Nucleus accumbens (tissue), 56 donors: Measurements from ENCODE around the gene COLEC12.

Source experiments
- DNase-seq, 56 donors: peaks; one replicate each; lab custom pipeline; 2025; lab: John Stamatoyannopoulos, UW

COLEC12 gene

DNA sequence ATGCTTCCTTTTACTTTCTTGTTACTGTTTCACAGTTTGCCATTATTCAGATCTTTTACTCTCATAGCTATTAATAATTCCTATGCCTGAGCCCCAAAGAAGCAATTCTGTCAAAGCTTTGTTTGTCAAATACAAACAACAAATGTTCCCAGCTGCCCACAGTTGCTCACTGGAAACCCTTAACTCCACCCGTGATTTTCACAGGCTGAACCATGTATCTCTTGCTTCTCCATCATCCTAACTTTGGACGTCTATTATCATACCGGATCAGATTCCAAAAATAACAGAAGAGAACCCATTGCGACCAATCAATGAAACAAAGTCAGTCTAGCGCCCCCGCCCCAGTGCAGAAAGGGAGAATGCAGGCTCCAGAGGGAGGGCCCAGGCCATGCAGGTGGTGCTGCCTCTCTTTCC lies 24.2 kb downstream of the COLEC12 start:
- no peak for DNase-seq

DNA sequence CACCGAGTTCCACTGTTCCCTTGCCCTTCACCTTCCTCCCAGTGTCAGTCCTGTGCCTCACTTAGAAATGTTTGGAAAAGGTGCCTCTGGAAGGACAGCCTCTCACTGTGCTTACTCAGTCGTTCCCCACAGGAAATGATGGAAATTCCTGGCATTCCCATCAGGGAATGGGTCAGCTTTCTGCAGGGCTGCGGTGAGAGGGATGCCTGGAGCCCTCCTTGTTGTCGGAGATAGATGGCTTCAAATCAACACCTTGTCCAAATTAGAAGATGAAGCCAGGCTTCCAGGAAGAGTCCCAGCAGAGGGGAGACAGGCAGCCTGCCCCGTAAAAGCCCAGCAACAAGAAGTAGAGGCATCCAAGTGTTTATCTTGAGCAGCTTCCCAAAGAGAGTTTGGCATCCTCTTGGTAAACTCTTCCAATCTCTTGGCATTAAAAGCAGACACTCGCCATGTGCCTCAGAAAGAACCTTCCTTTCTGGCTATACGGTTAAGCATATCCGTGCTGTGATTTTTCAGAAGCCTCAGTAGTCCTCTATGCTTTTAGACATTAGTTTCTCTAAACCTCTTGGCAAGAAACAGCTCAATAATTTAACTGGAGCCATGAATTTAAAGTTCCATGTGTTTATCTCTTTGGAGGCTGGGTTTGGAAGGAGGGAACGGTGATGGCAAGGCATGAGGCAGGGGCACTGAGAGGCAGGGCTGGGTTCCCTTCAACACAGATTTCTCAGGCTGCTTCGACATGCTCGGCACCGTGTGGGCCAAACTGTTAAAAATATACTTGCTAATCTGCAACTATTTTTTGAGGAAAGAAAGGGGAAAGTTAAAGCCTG lies 25.1 kb downstream of the COLEC12 start:
- no peak for DNase-seq

DNA sequence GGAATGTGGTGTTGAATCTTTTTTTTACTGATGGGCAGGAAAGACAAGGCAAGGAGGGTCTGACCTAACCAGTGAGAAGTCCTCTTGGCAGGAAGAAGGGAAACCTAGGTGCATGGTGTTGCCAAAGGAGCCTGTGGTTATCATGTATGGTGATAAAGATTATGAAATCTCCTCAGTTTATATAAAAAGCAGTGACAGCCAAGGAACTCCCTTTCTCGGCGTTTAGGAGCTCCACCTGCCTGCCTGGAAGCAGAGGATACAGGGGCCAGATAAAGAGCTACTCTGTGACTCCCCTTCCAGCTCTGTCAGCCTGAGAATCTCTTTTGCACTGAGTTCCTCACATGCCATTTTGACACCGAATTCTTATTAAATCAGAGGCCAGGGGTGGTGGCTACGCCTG lies 26.1 kb downstream of the COLEC12 start:
- DNase-seq = no peak

DNA sequence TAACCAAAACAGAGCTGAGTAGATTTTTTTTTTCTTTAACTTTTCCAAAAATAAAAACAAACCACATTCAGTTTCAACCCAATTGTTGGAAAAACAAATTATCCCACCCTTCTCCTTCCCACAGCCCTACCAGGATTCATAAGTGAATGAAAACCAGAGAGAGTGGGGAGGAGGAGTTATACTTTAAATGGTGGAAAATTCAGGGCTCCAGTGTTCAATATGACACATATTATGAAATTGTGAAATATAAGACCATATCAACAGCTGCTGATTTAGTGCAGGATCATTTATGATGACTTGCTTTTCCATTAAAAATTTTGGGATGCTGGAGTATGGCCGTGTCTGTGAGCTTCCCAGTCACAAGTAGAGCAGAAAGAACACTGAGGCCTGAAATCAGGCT lies 26.7 kb downstream of the COLEC12 start:
- no peak for DNase-seq

DNA sequence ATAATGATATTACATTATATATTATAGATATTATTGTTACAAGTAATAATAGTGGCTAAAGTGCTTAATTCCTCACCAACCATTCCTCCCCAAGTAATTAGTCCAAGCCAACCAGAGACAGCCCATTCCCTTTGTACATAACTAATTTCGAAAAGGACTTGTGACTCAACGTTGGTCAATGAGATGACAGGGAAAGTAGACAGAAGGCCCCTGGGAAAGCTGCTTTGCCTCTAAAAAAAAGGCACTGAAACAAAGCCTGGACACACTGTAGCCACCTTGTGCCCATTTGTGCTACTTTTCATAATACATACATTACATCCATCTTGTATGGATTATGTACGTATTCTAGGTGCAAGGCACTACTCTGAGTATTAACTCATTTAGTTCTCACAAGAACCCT lies 28.8 kb downstream of the COLEC12 start:
- DNase-seq = no peak

DNA sequence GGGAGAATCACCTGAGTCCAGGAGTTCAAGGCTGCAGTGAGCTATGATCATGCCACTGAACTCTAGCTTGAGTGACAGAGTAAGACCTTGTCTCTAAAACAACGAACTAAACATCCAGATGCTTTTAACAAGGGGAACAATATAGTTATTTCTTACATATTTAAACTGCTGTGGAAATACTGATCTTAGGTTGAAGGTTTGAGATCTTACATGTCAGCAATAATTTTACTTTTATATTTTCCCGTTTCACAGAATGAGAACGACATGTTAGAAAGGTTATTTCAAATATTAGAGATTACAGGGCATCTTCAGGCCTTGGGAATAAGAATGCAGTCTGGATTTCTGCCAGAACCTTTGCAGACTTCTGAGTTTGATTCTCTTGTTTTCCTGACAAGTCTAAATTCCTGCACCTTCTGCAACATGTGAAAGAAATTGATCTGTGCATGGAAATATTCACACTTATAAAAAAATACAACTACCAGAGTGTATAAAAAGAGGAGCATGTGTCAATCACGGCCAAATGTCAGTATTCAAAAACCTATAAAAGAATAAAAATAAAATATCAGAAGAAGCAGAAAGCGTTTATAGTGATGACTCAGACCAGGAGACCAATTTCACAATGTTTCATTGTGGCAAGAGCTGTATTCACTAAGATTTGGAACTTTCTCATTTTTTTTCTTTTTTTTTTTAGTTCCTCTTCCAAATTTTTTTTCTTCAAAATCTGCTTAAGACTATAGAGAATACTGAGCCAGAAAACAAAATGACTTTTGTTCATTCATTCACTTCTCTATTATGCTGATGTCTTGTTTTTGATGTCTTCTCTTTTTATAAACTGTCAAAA lies 29.6 kb downstream of the COLEC12 start:
- no peak for DNase-seq

DNA sequence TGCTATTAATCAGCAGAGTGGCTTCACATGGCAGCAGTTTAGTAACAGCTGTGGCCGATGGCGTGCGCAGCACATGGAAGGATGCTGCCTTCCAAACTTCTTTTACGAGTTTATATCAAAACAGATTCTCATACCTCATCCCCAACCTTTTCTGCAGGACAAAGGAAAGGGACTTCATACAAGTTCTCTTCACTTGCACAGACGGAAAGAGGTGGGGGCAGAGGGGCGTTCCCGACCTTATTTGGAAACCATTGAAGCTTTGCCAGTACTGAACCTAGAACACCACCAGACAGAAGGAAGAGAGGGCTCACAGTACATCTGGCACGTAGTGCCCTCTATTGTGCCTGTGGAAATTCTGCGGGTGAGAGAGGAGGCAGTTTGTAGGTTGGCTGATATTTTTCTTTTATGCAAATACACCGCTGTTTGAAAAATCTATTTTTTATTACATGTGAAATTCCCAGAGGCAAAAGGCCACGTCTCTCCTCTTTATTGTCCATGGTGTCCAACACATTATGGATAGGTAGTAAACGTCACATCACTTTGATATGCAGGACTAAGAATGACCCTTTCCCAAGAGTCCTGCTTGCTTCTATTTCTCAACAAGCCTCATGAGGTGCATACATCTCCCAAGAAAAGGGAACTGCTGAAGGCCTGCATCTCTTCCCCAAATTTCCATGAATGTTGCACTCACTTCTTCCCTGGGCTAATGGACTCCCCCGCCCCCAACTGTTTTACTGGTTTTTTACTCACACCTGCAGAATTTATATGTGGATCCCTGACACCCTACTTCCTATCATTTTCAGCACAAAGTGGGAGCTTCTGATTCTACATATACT lies 31.3 kb downstream of the COLEC12 start:
- DNase-seq = peak in 1 of 56 donors; percentile 24

DNA sequence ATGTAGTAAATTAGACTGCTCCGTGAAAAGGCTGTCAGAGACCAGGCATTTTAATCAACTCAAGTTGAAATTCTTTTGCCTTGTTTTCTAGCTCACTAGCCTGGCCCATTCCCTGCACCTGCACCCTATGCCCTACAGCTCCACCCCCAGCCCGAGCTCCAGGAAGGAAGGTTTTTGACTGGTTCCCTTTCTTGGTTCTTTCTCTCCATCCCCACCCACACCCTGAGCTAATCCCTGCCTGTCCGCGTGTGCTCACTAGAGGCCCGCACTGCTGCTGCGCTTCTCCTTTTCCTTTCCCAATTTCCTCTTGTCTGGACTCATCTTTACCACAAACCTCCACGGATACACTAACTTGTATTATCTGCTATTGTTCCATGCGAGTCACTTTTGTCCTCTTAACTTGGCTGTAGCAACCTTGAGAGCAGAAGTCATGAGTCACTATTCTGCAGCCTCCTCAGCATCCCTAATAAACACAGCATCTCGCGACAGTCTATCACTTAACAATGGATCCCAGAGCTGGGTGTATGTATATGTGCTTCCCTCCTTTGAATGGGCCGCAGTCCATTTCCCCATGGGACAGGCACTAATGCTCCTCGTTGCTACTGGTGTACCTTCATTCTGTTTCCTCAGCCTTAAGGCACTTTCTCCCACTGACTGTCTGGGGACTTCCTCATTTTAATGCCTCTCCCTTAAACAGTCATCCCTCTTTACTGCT lies 36.5 kb downstream of the COLEC12 start:
- DNase-seq = no peak

DNA sequence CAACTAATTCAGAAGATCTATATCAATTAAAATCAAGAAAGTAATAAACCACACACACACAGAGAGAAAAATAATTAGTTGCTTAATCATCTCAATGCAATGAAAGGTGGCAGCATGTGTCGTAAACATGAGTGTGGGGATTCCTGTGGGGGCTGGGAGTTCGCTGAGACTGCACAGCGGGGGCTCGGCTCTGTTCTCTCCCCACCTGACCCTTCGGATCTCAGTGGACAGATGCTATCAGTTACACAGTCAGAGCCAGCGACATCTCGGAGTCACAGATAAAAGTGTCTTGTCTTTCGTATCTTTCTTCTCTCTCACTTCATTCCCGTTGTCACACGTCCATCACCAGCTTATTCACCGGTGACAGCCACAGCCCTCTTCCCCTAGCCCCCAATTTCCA lies 37.1 kb downstream of the COLEC12 start:
- no peak for DNase-seq

DNA sequence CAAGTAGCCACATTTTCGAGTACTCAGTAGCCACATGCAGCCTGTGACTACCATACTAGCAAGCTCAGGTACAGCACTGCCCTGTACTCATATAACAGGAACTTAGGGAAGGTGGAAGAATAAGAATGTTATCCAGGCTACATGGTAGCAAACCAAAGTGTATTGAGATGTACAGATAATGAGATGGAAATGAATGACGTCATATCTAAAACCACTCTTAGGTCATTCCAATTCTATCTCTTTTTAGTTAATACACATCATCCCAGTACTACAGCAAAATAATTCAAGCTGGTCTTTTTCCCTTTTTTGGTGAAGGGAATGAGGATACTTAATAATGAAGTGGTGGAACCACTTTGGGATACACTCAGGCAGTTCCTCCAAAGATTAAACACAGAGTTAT lies 38.7 kb downstream of the COLEC12 start:
- DNase-seq = no peak

DNA sequence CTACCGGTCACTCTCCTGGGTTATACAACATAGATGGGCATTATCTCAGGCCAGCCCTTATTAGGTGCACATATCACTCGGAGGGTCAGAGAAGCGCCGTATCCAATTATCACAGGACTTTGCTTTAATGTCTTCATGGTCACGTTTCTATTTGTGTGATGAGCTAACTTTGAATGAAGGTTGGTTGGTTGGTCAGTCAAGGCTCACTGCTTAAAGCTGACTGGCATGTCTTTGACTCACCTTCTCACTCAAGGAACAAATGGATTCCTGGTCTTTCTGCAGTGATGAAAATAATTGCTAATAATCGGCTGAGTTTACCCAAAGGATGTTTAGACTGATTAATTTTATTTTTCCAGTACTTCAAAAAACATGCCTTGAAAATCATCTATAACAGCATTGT lies 39.7 kb downstream of the COLEC12 start:
- no peak for DNase-seq

DNA sequence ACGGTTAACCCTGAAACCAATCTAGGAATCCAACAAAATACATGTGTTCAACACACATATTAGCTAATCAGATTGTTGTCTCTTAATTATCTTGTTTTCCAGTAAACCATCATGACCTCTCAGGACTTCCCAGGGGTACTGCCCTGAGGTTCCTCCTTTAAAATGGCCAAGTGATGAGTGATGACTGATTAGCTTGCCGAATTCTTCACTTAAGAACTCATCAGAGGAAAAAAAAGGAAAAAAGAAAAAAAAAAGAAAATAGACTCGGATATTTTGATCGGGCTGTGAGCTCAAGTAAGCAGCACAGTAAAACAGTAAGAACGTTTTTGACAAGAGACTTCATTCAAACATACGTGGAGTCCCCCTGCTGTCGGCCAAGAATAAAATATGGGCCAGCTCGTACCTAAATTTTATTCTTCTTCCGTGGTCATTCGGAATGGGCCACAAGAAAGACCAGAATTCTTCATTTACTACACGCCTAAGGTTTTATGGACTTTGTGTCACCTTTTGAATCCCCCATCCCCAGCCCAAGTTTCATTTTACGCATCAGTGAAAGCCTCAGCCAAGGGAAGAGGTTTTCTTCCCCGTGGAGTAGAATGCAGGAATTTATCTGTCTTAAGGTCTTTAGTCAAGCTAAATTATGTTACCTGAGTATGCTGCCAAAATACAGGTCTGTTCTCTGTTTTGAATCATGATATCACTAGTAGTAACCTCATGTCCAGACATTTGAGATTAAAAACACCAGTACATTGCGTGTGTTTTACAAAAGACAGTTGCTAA lies 40.5 kb downstream of the COLEC12 start:
- no peak for DNase-seq

DNA sequence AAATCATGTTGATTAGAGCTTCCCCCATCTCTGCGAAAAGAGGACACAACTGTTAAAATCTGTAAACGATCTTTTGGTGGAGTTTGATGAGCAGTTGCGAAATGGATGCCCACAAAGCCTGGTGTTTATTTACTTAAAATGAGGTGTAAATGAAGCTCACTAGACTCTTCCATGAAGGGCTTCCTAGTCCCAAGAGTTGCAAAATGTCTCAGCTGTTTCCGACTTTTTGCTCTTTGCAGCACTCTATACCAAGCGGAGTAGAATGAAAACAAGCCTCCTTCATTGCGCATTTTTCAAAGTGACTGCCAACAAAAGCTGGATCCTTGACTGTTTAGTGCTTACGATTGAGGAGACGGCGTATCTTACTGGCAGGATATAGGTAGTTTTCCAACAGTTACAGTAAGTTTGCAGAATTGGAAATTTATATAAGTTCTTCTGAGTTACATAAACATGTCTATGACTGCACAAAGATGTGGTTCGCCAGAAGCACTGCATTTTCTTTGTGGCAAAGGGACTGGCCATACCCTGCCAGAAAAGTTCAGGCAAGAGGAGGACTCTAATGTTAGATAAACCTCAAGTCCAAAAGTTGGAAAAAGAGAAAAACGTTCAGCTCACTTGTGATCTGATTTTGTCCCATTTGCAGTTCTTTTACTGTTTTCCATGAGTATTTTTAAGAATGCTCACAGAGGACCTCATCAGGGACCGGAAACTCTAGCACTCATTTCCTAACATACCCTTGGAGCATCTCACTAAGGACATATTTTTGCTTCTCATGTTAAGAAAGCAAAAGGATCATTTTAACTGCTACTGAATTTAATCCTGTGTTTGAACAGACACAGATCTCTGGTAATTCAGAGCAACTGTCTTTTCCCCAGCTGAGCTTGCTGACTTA lies 42.7 kb downstream of the COLEC12 start:
- DNase-seq = no peak

DNA sequence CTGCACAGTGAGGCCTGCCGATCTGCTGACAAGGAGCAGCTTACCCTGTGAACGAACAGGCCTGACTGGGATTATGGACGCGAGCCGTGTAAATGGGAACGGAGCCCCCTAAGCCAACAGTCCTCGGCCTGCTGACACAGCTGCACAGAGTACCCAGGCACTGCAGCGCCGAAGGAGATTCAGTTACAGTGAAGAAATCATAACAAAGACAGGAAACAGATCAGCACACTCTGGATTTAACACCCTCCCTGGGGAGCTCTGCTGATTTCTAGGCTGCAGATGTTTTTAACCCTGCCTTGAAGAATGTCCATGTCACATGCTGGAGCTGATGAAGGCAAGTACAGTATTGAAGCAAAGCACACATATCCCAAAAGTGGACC lies 43.4 kb downstream of the COLEC12 start:
- DNase-seq = peak in 3 of 56 donors; percentile 7 to 19 (median 10)

DNA sequence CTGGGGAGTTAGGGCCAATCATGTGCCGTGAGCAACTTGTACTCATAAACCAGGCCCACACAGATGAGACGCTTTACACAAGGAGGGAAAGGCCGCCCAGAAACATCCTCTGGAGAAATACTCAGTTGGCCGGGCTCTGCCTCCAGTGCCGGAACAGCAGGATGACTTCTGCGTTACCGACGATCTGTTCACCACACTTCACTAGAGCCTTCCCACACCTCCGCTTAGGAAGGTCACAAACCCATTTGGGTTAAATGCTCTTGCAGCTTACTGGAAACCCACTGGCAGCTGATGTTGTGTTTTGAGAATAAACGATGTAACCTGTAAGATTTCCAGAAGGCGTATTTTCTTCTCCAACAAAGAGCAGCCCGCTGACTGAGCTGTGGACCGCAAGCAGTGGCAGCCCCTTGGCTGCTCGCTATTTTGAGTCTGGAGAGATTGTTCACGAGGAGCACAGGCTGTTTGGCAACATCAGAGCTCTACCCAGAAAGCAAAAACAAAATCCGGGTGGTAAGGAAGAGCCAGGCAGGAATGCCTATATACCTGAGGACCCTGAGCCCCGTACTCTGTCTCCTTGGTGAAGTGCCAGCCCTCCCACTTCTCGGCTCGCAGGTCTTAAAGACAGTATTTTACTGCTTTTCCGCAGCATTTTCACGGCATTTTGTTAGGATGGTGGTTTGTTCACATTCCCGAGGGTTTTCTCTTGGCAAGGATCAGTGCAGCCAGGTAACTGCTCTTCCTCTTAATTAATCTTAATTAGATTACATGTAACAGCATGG lies 44.0 kb downstream of the COLEC12 start:
- peak in 2 of 56 donors; percentile 28 to 34 for DNase-seq

DNA sequence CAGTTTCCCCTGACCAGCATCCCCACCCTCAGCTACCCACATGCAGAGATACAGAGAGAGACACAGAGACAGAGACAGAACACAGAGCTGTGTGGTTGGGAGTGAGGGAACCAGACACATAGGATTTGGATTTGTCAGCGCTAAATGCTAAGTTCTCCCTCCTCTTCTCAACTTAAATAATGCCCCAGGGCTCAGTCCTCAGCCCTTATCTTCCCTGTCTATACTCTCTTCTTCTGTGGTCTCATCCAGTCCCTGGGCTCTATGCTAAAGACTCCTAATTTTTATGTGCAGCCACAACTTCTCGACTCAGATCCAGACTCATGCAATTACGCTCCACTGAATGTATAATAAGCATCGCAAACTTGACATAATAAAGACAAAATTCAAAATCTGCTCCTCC lies 47.1 kb downstream of the COLEC12 start:
- DNase-seq = no peak

DNA sequence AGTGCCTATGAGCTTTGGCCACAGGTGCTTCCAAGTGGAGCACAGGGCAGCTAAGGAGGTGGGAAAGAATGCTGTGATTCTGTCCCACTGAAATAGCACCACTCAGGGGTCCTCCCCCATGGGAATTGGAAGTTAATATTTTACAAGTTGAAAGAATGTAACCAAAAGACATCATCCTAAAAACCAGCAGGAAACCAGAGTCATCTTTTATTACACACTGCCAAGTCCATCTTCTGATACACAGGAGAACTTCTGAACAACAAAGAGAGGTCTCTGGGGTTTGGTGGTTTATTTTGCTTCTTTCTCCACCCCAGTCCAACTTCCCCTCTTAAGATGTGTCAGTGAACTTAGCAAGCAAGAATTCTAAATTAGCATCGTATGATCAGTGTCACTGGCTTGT lies 47.7 kb downstream of the COLEC12 start:
- no peak for DNase-seq

DNA sequence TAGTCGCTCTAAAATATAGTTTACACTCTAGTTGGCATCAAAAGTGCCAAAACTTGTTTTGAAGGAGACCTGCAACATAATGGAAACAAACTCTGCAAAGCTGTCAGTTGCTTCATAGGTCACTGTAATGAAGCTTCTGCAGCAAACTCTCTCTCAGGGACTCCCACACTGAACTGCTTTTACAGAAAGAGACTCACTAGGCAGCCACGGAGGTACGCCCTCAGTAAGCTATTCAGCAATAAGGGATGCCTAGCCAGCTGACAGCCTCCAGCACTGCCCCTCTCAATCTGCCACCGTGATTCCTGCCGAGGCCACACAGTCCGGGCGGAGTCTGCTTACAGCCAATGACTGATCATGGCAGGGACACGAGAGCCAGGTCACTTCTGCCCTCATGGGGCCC lies 51.1 kb downstream of the COLEC12 start:
- peak in 4 of 56 donors; percentile 6 to 29 (median 20) for DNase-seq
